ENCODE data around the gene MFSD11. TPM values are rescaled to one million over a fixed set of nuclear protein-coding genes. Genes with fewer than 3 reads are reported as not detected.
"Not testable (repeated sequence)": the region's sequence is repeated elsewhere in the genome, so short reads cannot be mapped to it uniquely, and the experiment has no call there.

The MFSD11 gene
- total RNA-seq, 1 donor from 2014 or later, result 24.1 TPM

- peaks cover 0 to 49% of the 10 kb centered on the region in 2 donors for H3K36me3 ChIP-seq
- no peaks in the 10 kb centered on the region for H3K9me3 ChIP-seq
- TF ChIP-seq POLR2A (IDR thresholded peaks at IDR 0.05), result no peak
- no peak for TF ChIP-seq CTCF (IDR thresholded peaks at IDR 0.05)
- TF ChIP-seq POLR2AphosphoS5 (IDR thresholded peaks at IDR 0.05; ENCODE audit: insufficient read depth in 1 of 2, low read depth in 1 of 2), result no peak
- no peaks in the 10 kb centered on the region for H3K27me3 ChIP-seq
- intact Hi-C loops (cut with DNase I), result no loop called here
- DNase-seq (ENCODE audit: extremely low spot score in 2 of 2), result no peak
- H3K4me3 ChIP-seq, result peak overlapping the region; percentile 80 to 95
- H3K27ac ChIP-seq, result peak overlapping the region; percentile 99
- peaks cover 70% of the 10 kb centered on the region for H3K4me1 ChIP-seq
These were observed 10.0 kb upstream of the MFSD11 start for GRCh38 chr17:76727745-76728456.

- H3K27me3 ChIP-seq; H3K9me3 ChIP-seq; DNase-seq (ENCODE audit: extremely low spot score in 2 of 2); H3K4me3 ChIP-seq; intact Hi-C loops (cut with DNase I); H3K27ac ChIP-seq: not testable (repeated sequence)
- Histone ChIP-seq H3K36me3 (peaks cover 0 to 55% of the 10 kb centered on the region in 2 donors), H3K4me1 (peaks cover 74% of the 10 kb centered on the region)
These were observed 5.9 kb upstream of the MFSD11 start for GRCh38 chr17:76731800-76732733.

GRCh38 chr17:76732734-76733617 lies 4.9 kb upstream of the MFSD11 start:
- Histone ChIP-seq H3K9me3 (no peaks in the 10 kb centered on the region), H3K4me1 (peaks cover 65% of the 10 kb centered on the region), H3K36me3 (peaks cover 0 to 55% of the 10 kb centered on the region in 2 donors), H3K27me3 (no peaks in the 10 kb centered on the region), H3K4me3 (no peak overlapping the region), H3K27ac (no peak overlapping the region)
- intact Hi-C loops (cut with DNase I), result no loop called here
- TF ChIP-seq CTCF (IDR thresholded peaks at IDR 0.05), result no peak
- no peak for TF ChIP-seq POLR2A (IDR thresholded peaks at IDR 0.05)
- TF ChIP-seq POLR2AphosphoS5 (IDR thresholded peaks at IDR 0.05; ENCODE audit: insufficient read depth in 1 of 2, low read depth in 1 of 2), result no peak
- DNase-seq (ENCODE audit: extremely low spot score in 2 of 2), result no peak

GRCh38 chr17:76733618-76733957 lies 4.3 kb upstream of the MFSD11 start:
- Histone ChIP-seq H3K4me3 (peak overlapping the region in 1 of 2 donors; percentile 98), H3K9me3 (no peaks in the 10 kb centered on the region), H3K36me3 (peaks cover 0 to 55% of the 10 kb centered on the region in 2 donors), H3K27me3 (no peaks in the 10 kb centered on the region), H3K27ac (no peak overlapping the region), H3K4me1 (peaks cover 64% of the 10 kb centered on the region)
- no peak for DNase-seq (ENCODE audit: extremely low spot score in 2 of 2)
- intact Hi-C loops (cut with DNase I), result no loop called here
- TF ChIP-seq CTCF (IDR thresholded peaks at IDR 0.05) (no peak), POLR2AphosphoS5 (IDR thresholded peaks at IDR 0.05; ENCODE audit: insufficient read depth in 1 of 2, low read depth in 1 of 2) (no peak), POLR2A (IDR thresholded peaks at IDR 0.05) (no peak)
